ENCODE results near the gene POLDIP3. TPM values are rescaled to one million over a fixed set of nuclear protein-coding genes. Genes with fewer than 3 reads are reported as not detected.

The POLDIP3 gene
- total and polyA plus RNA-seq, 2 of the 4 experiments (the other 2 are of a cell fraction), result 33.9 to 43.6 TPM

- H3K14ac ChIP-seq (replicated peaks; ENCODE audit: low read depth, low read length), result peak overlapping the region; percentile 76
- H4K20me1 ChIP-seq (ENCODE audit: insufficient read depth, low read length), result peaks cover 69% of the 10 kb centered on the region
- H3K27ac ChIP-seq (ENCODE audit: insufficient read depth, low read length), result peak overlapping the region; percentile 61
- peak overlapping the region; percentile 76 for H3K4me2 ChIP-seq (ENCODE audit: low read depth, low read length)
- H2BK15ac ChIP-seq (ENCODE audit: low read depth, low read length), result no peak overlapping the region; the same call in 2 of the 3 replicates
- H2BK120ac ChIP-seq (ENCODE audit: low read depth, low read length), result peak overlapping the region; percentile 33
- no peaks in the 10 kb centered on the region for H3K9me3 ChIP-seq (ENCODE audit: control insufficient read depth, insufficient read depth, low read length)
- H2BK20ac ChIP-seq (ENCODE audit: low read depth, low read length), result peak overlapping the region; percentile 16; the same call in 1 of the 2 replicates
- ATAC-seq (ENCODE audit: low read depth) (peak; percentile 25), DNase-seq (no peak)
- peak overlapping the region; percentile 66 for H2BK5ac ChIP-seq (ENCODE audit: low read depth, low read length, poor library complexity, severe bottlenecking)
- dilution Hi-C loops (cut with HindIII; ENCODE audit: low sequenced_read_pairs, unreplicated experiment), result no loop called here
- H3K4ac ChIP-seq (ENCODE audit: low read depth, low read length), result peak overlapping the region; percentile 86
- H2AK9ac ChIP-seq (replicated peaks; ENCODE audit: low read depth, low read length, poor library complexity), result peak overlapping the region; percentile 71
- H2AFZ ChIP-seq (replicated peaks; ENCODE audit: low read length, poor library complexity), result peak overlapping the region; percentile 53
- H4K8ac ChIP-seq (ENCODE audit: low read depth in 2 of 2, low read length in 2 of 2), result peak overlapping the region in 1 of 2 experiments; percentile 71; a peak in 2 of 4 replicates
- WGBS, 2 experiments (ENCODE audit: extremely low coverage in 2 of 2, insufficient read length in 1 of 2), result 40% methylated on average over 1 of the region's 11 CpGs; no CpG with 5 or more reads in 1 of the 2 experiments
- H3K4me1 ChIP-seq (ENCODE audit: control insufficient read depth, insufficient read depth, low read length), result peaks cover 35% of the 10 kb centered on the region
- no peak overlapping the region for H3K4me3 ChIP-seq (ENCODE audit: insufficient read depth, low read depth, low read length)
- no peak overlapping the region; the same call in 1 of the 2 replicates for H4K5ac ChIP-seq (ENCODE audit: low read depth, low read length)
- in situ Hi-C loops (cut with MboI; ENCODE audit: low sequenced_read_pairs), result no loop called here
- H3K56ac ChIP-seq (ENCODE audit: extremely low read depth, insufficient read depth, low read length), result peak overlapping the region; percentile 64; the same call in 1 of the 2 replicates
- peak overlapping the region; percentile 7; the same call in 1 of the 2 replicates for H3K9ac ChIP-seq (ENCODE audit: low read depth, low read length)
- intact Hi-C loops (cut with micrococcal nuclease), result no loop called here
- POLR2A ChIA-PET (ENCODE audit: unreplicated experiment), result interaction anchor here (0.6 kb wide), 1 partner anchor 33 kb away, joined by 3 read pairs; no protein-coding TSS in a partner anchor
- BruUV-seq (replicated peaks), result no TSS peak
- peaks cover 25 to 82% of the 10 kb centered on the region in 2 experiments; a peak in 3 of 4 replicates for H3K79me1 ChIP-seq (ENCODE audit: low read depth in 1 of 2, low read length in 2 of 2)
- peak overlapping the region; percentile 35 for H4K91ac ChIP-seq (ENCODE audit: insufficient read depth, low read depth, low read length)
- H3K36me3 ChIP-seq (ENCODE audit: control insufficient read depth, insufficient read depth, low read length), result peaks cover 10% of the 10 kb centered on the region
- no peaks in the 10 kb centered on the region for H3K27me3 ChIP-seq (ENCODE audit: control insufficient read depth, insufficient read depth, low read length)
- peak overlapping the region; percentile 95 for H2AK5ac ChIP-seq (ENCODE audit: low read depth, low read length)
- CTCF ChIA-PET, result interaction anchor here (0.6 kb wide), 2 partner anchors 13 to 16 kb away, joined by 3 to 4 read pairs; no protein-coding TSS in a partner anchor
- peaks cover 31% of the 10 kb centered on the region for H3K9me1 ChIP-seq (ENCODE audit: insufficient read depth, low read length)
- peak overlapping the region; percentile 96 for H3K23ac ChIP-seq (ENCODE audit: low read depth, low read length)
- H3K18ac ChIP-seq (ENCODE audit: low read depth, low read length), result peak overlapping the region; percentile 20; the same call in 1 of the 2 replicates
- TF ChIP-seq FOS (IDR thresholded peaks at IDR 0.05; ENCODE audit: low read depth, low read length), result no peak
- no peak for TF ChIP-seq NFE2L2 (IDR thresholded peaks at IDR 0.05; ENCODE audit: low read depth, low read length)
- TF ChIP-seq RCOR1 (IDR thresholded peaks at IDR 0.05; ENCODE audit: insufficient replicate concordance, low read length), result no peak
- no peak for TF ChIP-seq ELK1 (IDR thresholded peaks at IDR 0.05; ENCODE audit: borderline replicate concordance, low read depth, low read length)
- no peak for TF ChIP-seq MAFK (IDR thresholded peaks at IDR 0.05; ENCODE audit: low read depth, low read length)
- no peak for TF ChIP-seq RAD21 (IDR thresholded peaks at IDR 0.05; ENCODE audit: low read length)
- TF ChIP-seq MXI1 (IDR thresholded peaks at IDR 0.05; ENCODE audit: borderline replicate concordance, low read depth, low read length), result no peak
- TF ChIP-seq BHLHE40 (IDR thresholded peaks at IDR 0.05; ENCODE audit: low read depth, low read length), result no peak
- no peak for TF ChIP-seq USF2 (IDR thresholded peaks at IDR 0.05; ENCODE audit: low read depth, low read length)
- TF ChIP-seq CTCF (conservative IDR thresholded peaks at IDR 0.05; ENCODE audit: low read depth, low read length), result no peak
- TF ChIP-seq RFX5 (IDR thresholded peaks at IDR 0.05; ENCODE audit: low read depth, low read length), result no peak
- no peak for TF ChIP-seq CEBPB (IDR thresholded peaks at IDR 0.05; ENCODE audit: low read depth, low read length)
- no peak for TF ChIP-seq POLR2A (IDR thresholded peaks at IDR 0.05; ENCODE audit: low read depth, low read length)
- TF ChIP-seq SMC3 (IDR thresholded peaks at IDR 0.05; ENCODE audit: low read depth, low read length), result no peak
These were observed 6.4 kb downstream of the POLDIP3 start for GRCh38 chr22:42608136-42608822.
